Suprapubic skin (tissue), 4 donors: ENCODE results near the gene WDR27. TPM values are rescaled to one million over a fixed set of nuclear protein-coding genes. Genes with fewer than 3 reads are reported as not detected.

Experiments used
- DNase-seq, 2 donors: peaks; one replicate each; pipeline ENCODE4 v3.0.0-alpha.2; 2019; ENCODE audit warnings: low spot score in 2 of 2
- H3K27ac ChIP-seq: fragments of 200-600 bp; sonication (generic); one replicate; pipeline ENCODE4 v1.5.1; 2019
- H3K27me3 ChIP-seq: fragments of 200-600 bp; sonication (generic); one replicate; pipeline ENCODE4 v1.5.1; 2019
- H3K36me3 ChIP-seq: fragments of 200-600 bp; sonication (generic); one replicate; pipeline ENCODE4 v1.5.1; 2019
- H3K4me1 ChIP-seq: fragments of 200-600 bp; sonication (generic); one replicate; pipeline ENCODE4 v1.5.1; 2019
- H3K4me3 ChIP-seq: fragments of 200-600 bp; sonication (generic); one replicate; pipeline ENCODE4 v1.5.1; 2019; ENCODE audit warnings: mild to moderate bottlenecking
- H3K9me3 ChIP-seq: fragments of 200-600 bp; sonication (generic); one replicate; pipeline ENCODE4 v1.5.1; 2019
- EP300 ChIP-seq: sonication (generic); formaldehyde crosslinking; IDR thresholded peaks from one replicate; pipeline ENCODE4 v1.6.1; 2017; ENCODE audit warnings: antibody characterized with exemption
- POLR2A ChIP-seq, 2 donors: fragments of 450-650 bp; IDR thresholded peaks; one replicate each; pipeline ENCODE4 v1.6.1; 2017; ENCODE audit warnings: antibody characterized with exemption in 2 of 2, mild to moderate bottlenecking in 2 of 2, moderate library complexity in 2 of 2
- POLR2AphosphoS5 ChIP-seq, 3 donors: sonication (generic); formaldehyde crosslinking; IDR thresholded peaks; one replicate each; pipeline ENCODE4 v1.6.1; 2017; ENCODE audit warnings: antibody characterized with exemption in 3 of 3
- WGBS: methylation state at CpG from one replicate; pipeline ENCODE4 v1.1.5; 2018; 5-methylcytosine and 5-hydroxymethylcytosine counted together
- total RNA-seq, 4 donors: library from RNA; depleted of rRNA; stranded (reverse); fragments of >200 nt; gene quantifications; one replicate each; pipeline ENCODE4 v1.1.0, GENCODE V29; 2016
- TF ChIP-seq, protein P1 (sequence below), 2 donors: fragments of 200-600 bp in 1 of 2; fragments of 450-650 bp in 1 of 2; sonication (generic) in 1 of 2; IDR thresholded peaks; one replicate each; pipeline ENCODE4 v1.5.1; 2016 to 2019; ENCODE audit warnings: antibody characterized with exemption in 2 of 2, mild to moderate bottlenecking in 1 of 2, moderate library complexity in 1 of 2

WDR27 gene
- total RNA-seq, 4 donors from 2014 or later, result 17.3 to 59.4 (median 26.6) TPM

DNA sequence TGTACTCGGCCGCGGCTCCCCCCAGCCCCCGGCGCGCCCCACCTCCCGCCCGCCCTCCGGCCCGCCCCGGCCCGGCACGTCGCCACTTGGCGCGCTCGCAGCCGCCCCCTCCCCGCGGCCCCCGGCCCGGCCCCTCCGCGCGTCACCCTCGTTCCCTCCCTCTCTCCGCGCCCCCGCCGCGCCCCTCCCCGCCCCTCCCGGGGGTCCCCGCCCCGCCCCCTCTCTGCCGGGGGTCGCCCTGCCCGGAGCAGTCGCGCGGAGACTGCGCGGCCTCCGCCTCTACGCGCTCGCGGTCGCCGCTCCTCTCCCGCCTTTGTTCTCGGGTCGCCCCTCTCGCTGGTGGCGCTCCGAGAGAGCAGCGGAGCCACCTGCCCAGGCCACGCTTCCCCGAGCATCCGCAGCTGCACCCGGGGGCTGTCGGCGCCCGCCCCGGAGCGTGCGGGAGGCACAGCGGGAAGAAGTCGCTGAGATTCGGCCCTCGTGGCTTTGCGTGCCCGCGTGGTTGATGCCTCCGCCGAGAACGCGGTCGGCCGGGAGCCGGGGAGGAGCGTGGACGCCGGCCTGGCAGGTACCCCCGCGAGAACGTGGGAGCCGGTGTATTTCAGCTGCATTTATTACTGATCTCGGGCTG is 22.8 kb upstream of the WDR27 start, which contains the start of gene PHF10:
PHF10 (minus strand) TSS at position 7 of the 631 bp plus-strand sequence. CDS start 569 bp downstream, outside the sequence.
- peak; percentile 72 to 80 for DNase-seq
- peak within 1 kb of the TSS; percentile 96 for H3K27ac ChIP-seq
- WGBS, result 3% methylated on average over 6 of the region's 89 CpGs
- H3K9me3 ChIP-seq, result no peaks in the 10 kb centered on the region
- no peaks in the 10 kb centered on the region for H3K27me3 ChIP-seq
- no peaks in the 10 kb centered on the region for H3K36me3 ChIP-seq
- H3K4me1 ChIP-seq, result peaks cover 28% of the 10 kb centered on the region
- peak within 1 kb of the TSS; percentile 91 for H3K4me3 ChIP-seq
- no peak for TF ChIP-seq POLR2A (IDR thresholded peaks at IDR 0.05)
- no peak for TF ChIP-seq EP300
- TF ChIP-seq, protein P1, sequence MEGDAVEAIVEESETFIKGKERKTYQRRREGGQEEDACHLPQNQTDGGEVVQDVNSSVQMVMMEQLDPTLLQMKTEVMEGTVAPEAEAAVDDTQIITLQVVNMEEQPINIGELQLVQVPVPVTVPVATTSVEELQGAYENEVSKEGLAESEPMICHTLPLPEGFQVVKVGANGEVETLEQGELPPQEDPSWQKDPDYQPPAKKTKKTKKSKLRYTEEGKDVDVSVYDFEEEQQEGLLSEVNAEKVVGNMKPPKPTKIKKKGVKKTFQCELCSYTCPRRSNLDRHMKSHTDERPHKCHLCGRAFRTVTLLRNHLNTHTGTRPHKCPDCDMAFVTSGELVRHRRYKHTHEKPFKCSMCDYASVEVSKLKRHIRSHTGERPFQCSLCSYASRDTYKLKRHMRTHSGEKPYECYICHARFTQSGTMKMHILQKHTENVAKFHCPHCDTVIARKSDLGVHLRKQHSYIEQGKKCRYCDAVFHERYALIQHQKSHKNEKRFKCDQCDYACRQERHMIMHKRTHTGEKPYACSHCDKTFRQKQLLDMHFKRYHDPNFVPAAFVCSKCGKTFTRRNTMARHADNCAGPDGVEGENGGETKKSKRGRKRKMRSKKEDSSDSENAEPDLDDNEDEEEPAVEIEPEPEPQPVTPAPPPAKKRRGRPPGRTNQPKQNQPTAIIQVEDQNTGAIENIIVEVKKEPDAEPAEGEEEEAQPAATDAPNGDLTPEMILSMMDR (IDR thresholded peaks at IDR 0.05), result no peak
- TF ChIP-seq POLR2AphosphoS5 (IDR thresholded peaks at IDR 0.05), result no peak

DNA sequence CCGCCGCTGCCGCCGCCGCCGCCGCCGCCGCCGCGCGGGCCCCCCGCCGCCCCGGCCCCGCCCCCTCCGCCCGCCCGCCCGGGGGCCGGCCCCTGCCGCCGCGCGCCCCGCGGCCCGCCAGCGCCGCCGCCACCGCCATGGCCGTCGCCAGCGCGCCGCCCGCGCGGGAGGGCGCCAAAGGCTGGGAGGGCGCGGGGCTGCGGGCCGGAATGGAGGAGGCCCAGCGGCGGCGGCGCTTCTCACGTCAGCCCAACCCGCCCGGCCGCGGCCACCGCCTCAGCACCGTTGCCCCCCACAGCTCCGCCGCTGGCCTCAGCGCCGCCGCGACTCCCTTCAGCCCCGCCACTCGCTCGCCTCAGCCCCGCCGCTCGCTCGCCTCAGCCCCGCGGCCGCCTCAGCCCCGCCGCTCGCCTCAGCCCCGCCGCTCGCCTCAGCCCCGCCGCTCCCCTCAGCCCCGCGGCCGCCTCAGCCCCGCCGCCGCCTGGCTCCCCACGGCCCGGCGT is 22.2 kb upstream of the WDR27 start:
- no peaks in the 10 kb centered on the region for H3K27me3 ChIP-seq
- TF ChIP-seq POLR2A (IDR thresholded peaks at IDR 0.05) (peak in 1 of 2 donors; percentile 15), POLR2AphosphoS5 (IDR thresholded peaks at IDR 0.05) (no peak)
- WGBS, result no CpG with 5 or more reads among the region's 89 CpGs

DNA sequence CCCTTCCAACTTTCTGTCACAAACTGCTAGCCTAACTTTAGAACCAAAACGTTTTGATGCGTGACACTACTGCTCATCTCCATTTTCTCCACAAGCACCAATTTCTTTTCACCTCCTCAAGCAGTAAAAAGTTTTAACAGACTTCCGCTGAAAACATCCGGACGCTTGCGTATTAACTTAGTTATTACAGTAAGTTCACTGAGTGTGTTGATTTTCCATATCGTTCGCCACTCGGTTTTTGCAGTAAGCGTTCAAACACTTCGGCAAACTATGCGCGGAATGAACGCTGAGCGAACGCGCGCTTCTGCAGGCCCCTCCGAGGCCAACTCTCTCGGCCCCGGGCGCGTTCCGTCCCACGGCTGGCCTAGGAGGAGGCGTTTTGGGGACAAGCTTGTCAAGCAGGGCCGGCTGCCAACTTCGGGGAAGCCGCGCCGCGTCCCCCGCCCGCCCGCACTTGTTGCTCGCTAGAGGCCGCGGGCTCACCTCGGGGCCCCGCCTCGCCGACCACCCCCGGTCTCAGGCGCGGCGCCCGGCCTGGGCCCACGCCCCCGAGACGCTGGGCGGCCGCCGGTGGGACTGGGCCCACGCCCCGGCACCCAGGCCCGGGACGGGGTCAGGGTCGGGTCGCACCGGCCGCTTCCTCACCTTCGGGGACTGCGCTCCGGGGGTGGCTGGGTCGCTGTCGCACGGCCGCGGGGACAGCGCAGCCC is 21.5 kb upstream of the WDR27 start:
- no peaks in the 10 kb centered on the region for H3K27me3 ChIP-seq
- DNase-seq, result peak; percentile 91 to 92
- TF ChIP-seq POLR2A (IDR thresholded peaks at IDR 0.05) (peak in 1 of 2 donors; percentile 25), EP300 (no peak), POLR2AphosphoS5 (IDR thresholded peaks at IDR 0.05) (peak in 1 of 3 donors; percentile 26)
- TF ChIP-seq, protein P1 (IDR thresholded peaks at IDR 0.05), result no peak
- H3K9me3 ChIP-seq, result no peaks in the 10 kb centered on the region
- H3K4me3 ChIP-seq, result peak overlapping the region; percentile 91
- WGBS, result under 1% methylated on average over 27 of the region's 70 CpGs
- peak overlapping the region; percentile 96 for H3K27ac ChIP-seq
- H3K4me1 ChIP-seq, result peaks cover 28% of the 10 kb centered on the region
- H3K36me3 ChIP-seq, result no peaks in the 10 kb centered on the region

More for the DNA sequence above, 22.2 kb upstream of the WDR27 start:
- H3K36me3 ChIP-seq, result no peaks in the 10 kb centered on the region
- no peak for DNase-seq
- peak overlapping the region; percentile 91 for H3K4me3 ChIP-seq
- peaks cover 28% of the 10 kb centered on the region for H3K4me1 ChIP-seq
- H3K9me3 ChIP-seq, result no peaks in the 10 kb centered on the region
- peak overlapping the region; percentile 96 for H3K27ac ChIP-seq

DNA sequence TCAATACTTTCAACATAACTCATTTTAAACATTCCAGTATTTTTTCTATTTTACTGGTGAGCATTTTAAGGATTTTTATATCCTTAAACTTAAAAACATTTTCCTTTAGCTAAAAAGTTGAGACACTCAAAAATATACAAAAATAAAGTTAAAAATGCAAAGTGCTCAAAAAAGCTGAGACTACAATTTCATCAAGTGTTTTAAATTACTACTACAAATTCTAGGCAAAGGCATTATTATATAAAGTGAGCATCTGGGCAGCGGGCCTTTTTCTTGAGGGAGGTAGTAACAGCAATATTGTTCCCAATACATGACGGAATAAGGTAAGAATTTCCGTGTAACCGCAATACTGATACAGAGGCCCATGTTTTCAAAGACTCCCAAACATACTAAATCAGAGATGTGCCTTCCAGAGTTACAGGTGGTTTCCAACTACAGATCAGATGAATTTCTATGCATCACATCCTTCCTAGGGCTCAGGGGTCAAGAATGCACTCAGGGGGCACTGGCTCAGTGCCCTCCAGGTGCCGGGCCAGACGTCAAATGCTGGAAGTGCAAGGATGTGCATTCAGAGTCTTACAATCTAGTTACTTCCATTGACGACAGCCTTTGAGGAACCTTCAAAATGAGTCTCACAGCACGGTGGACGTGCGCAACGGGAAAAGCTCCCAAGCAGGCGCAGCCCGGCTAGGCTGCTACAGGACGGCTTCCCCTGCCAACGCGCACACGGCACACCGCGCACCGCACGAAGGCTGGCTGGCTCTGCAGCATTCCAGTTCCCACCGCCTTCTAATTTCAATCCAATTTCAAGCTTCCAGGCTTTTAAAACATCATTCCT is 20.8 kb upstream of the WDR27 start:
- Histone ChIP-seq H3K27ac (peak overlapping the region; percentile 96), H3K4me3 (peak overlapping the region; percentile 91), H3K4me1 (peaks cover 28% of the 10 kb centered on the region), H3K27me3 (no peaks in the 10 kb centered on the region), H3K9me3 (no peaks in the 10 kb centered on the region), H3K36me3 (peaks cover under 1% of the 10 kb centered on the region)
- TF ChIP-seq EP300 (no peak), POLR2A (IDR thresholded peaks at IDR 0.05) (no peak), POLR2AphosphoS5 (IDR thresholded peaks at IDR 0.05) (no peak)
- TF ChIP-seq, protein P1 (IDR thresholded peaks at IDR 0.05), result no peak
- WGBS, result 2% methylated on average over 22 of the region's 22 CpGs
- no peak for DNase-seq

DNA sequence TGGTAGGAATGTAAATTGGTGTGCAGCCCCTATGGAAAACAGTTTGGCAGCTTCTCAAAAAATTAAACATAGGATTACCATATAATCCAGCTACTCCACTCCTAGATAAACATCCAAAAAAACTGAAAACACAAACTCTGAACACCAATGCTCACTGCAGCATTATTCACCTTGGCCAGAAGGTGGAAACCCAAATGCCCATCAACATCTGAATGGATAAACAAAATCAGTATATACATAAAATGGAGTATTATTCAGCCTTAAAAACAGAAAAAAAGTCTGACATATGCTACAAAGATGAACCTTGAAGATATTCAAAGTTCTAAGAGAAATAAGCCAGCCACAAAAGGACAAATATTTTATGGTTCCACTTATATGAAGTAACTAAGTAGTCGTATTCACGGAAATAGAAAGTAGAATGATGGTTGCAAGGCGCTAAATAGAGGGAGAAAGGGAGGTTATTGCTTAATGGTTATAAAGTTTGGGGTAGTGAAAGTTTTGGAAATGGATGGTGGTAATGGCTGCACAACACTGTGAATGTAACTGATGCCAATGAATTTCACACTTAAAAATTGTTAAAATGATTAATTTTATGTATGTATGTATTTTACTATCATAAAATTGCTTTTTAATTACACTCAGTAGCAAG is 18.5 kb upstream of the WDR27 start:
- Histone ChIP-seq H3K27ac (no peak overlapping the region), H3K9me3 (no peaks in the 10 kb centered on the region), H3K4me1 (peaks cover 26% of the 10 kb centered on the region), H3K27me3 (no peaks in the 10 kb centered on the region), H3K4me3 (no peak overlapping the region), H3K36me3 (peaks cover 19% of the 10 kb centered on the region)
- no peak for DNase-seq
- no peak for TF ChIP-seq POLR2AphosphoS5 (IDR thresholded peaks at IDR 0.05)
- TF ChIP-seq, protein P1 (IDR thresholded peaks at IDR 0.05), result no peak
- no peak for TF ChIP-seq EP300
- no peak for TF ChIP-seq POLR2A (IDR thresholded peaks at IDR 0.05)
- 89% methylated on average over 3 of the region's 3 CpGs for WGBS
